GM23248 (cell line): Measurements from ENCODE around the gene PIGR.

Experiments used
- EZH2 ChIP-seq: fragments of 200-600 bp; sonication (generic); IDR thresholded peaks from 2 replicates; pipeline ENCODE4 v1.6.1; 2018; ENCODE audit warnings: antibody characterized with exemption, mild to moderate bottlenecking; ENCODE audit not compliant: insufficient read depth, poor library complexity, severe bottlenecking
- EZH2phosphoT487 ChIP-seq: fragments of 200-600 bp; sonication (generic); IDR thresholded peaks from 2 replicates; pipeline ENCODE4 v1.6.1; 2018; ENCODE audit warnings: antibody characterized with exemption, moderate library complexity, mild to moderate bottlenecking, low read depth; ENCODE audit not compliant: insufficient read depth

- TF ChIP-seq EZH2phosphoT487 (no peak), EZH2 (no peak)
These were observed 7.4 kb upstream of the PIGR start for GRCh38 chr1:206953626-206954025.
